Tibial artery (tissue), 4 donors: ENCODE data around the gene RBM25.
"Not testable (repeated sequence)": the region's sequence is repeated elsewhere in the genome, so short reads cannot be mapped to it uniquely, and the experiment has no call there.

Experiments
- DNase-seq, 2 donors: peaks; one replicate each; pipeline ENCODE4 v3.0.0-alpha.2; 2019
- H3K27ac ChIP-seq, 2 donors: fragments of 200-600 bp; sonication (generic) in 1 of 2; 1 replicate in 1 of 2; 2 replicates in 1 of 2; pipeline ENCODE4 v1.5.1; 2018 to 2019; ENCODE audit warnings: mild to moderate bottlenecking in 1 of 2
- H3K27me3 ChIP-seq, 2 donors: fragments of 200-600 bp; sonication (generic) in 1 of 2; one replicate each; pipeline versions ENCODE4 v1.5.1 to v1.6.0; 2016 to 2019
- H3K36me3 ChIP-seq, 3 donors: fragments of 200-600 bp; sonication (generic) in 2 of 3; one replicate each; pipeline ENCODE4 v1.5.1; 2016 to 2019; ENCODE audit warnings: mild to moderate bottlenecking in 2 of 3
- H3K4me1 ChIP-seq, 4 donors: fragments of 200-600 bp; sonication (generic) in 2 of 4; 1 replicate in 3 of 4; 2 replicates in 1 of 4; pipeline ENCODE4 v1.5.1; 2016 to 2019
- H3K4me3 ChIP-seq, 2 donors: fragments of 200-600 bp; sonication (generic) in 1 of 2; 1 replicate in 1 of 2; 2 replicates in 1 of 2; pipeline ENCODE4 v1.5.1; 2018 to 2019; ENCODE audit warnings: mild to moderate bottlenecking in 2 of 2
- H3K9me3 ChIP-seq, 3 donors: fragments of 200-600 bp; sonication (generic) in 1 of 3; one replicate each; pipeline ENCODE4 v1.5.1; 2016 to 2019
- intact Hi-C: fragments of 100-400 bp; cut with DNase I; formaldehyde crosslinking; loops from one replicate; pipeline ENCODE4 v1.15.0; 2023; ENCODE audit warnings: low total_unique reads
- TF ChIP-seq, protein P1 (sequence below), 2 experiments: fragments of 200-600 bp in 1 of 2; fragments of 450-650 bp in 1 of 2; IDR thresholded peaks; one replicate each; pipeline ENCODE4 v1.5.1; 2017 to 2019; ENCODE audit warnings: antibody characterized with exemption in 2 of 2, mild to moderate bottlenecking in 1 of 2, moderate library complexity in 1 of 2

The RBM25 gene

GRCh38 chr14:73026243-73026844 is 32.0 kb upstream of the RBM25 start:
- Histone ChIP-seq H3K9me3 (no peaks in the 10 kb centered on the region), H3K27ac (peak overlapping the region; percentile 90 to 97), H3K36me3 (peaks cover 11 to 23% (median 12%) of the 10 kb centered on the region in 3 donors), H3K4me1 (peaks cover 0 to 47% (median 19%) of the 10 kb centered on the region in 4 donors), H3K27me3 (no peaks in the 10 kb centered on the region), H3K4me3 (peak overlapping the region; percentile 73 to 95)
- intact Hi-C loops, result no loop called here
- TF ChIP-seq, protein P1, sequence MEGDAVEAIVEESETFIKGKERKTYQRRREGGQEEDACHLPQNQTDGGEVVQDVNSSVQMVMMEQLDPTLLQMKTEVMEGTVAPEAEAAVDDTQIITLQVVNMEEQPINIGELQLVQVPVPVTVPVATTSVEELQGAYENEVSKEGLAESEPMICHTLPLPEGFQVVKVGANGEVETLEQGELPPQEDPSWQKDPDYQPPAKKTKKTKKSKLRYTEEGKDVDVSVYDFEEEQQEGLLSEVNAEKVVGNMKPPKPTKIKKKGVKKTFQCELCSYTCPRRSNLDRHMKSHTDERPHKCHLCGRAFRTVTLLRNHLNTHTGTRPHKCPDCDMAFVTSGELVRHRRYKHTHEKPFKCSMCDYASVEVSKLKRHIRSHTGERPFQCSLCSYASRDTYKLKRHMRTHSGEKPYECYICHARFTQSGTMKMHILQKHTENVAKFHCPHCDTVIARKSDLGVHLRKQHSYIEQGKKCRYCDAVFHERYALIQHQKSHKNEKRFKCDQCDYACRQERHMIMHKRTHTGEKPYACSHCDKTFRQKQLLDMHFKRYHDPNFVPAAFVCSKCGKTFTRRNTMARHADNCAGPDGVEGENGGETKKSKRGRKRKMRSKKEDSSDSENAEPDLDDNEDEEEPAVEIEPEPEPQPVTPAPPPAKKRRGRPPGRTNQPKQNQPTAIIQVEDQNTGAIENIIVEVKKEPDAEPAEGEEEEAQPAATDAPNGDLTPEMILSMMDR (IDR thresholded peaks at IDR 0.05), result no peak
- DNase-seq, result no peak

GRCh38 chr14:73026845-73027542 is 31.3 kb upstream of the RBM25 start, which contains the start of gene ZFYVE1:
ZFYVE1 (minus strand) TSS chr14:73027106; CDS start chr14:73024508, 2,598 bp downstream.
- H3K9me3 ChIP-seq, result no peaks in the 10 kb centered on the region
- intact Hi-C loops, result no loop called here
- peak within 1 kb of the TSS; percentile 90 to 97 for H3K27ac ChIP-seq
- DNase-seq, result peak; percentile 98 to 99
- TF ChIP-seq, protein P1 (IDR thresholded peaks at IDR 0.05), result no peak
- H3K4me1 ChIP-seq, result peaks cover 0 to 41% (median 16%) of the 10 kb centered on the region in 4 donors
- peak within 1 kb of the TSS; percentile 73 to 95 for H3K4me3 ChIP-seq
- no peaks in the 10 kb centered on the region for H3K27me3 ChIP-seq
- H3K36me3 ChIP-seq, result peaks cover 11 to 22% (median 12%) of the 10 kb centered on the region in 3 donors

- H3K27ac ChIP-seq, result peak overlapping the region; percentile 27 to 46
- intact Hi-C loops, result no loop called here
Observed at GRCh38 chr14:73027546-73027945, 30.8 kb upstream of the RBM25 start.

GRCh38 chr14:73027984-73028383 is 30.4 kb upstream of the RBM25 start:
- Histone ChIP-seq H3K27ac (peak overlapping the region in 1 of 2 donors; percentile 46), H3K4me3 (no peak overlapping the region), H3K27me3 (no peaks in the 10 kb centered on the region), H3K4me1 (peaks cover 0 to 31% (median 8%) of the 10 kb centered on the region in 4 donors), H3K36me3 (peaks cover 11 to 14% (median 12%) of the 10 kb centered on the region in 3 donors), H3K9me3 (no peaks in the 10 kb centered on the region)
- intact Hi-C loops, result no loop called here
- TF ChIP-seq, protein P1 (IDR thresholded peaks at IDR 0.05), result no peak
- DNase-seq, result no peak

More at GRCh38 chr14:73027546-73027945, 30.8 kb upstream of the RBM25 start:
- H3K36me3 ChIP-seq, result peaks cover 11 to 17% (median 12%) of the 10 kb centered on the region in 3 donors
- H3K9me3 ChIP-seq, result no peaks in the 10 kb centered on the region
- H3K4me3 ChIP-seq, result peak overlapping the region; percentile 73 to 95
- no peaks in the 10 kb centered on the region for H3K27me3 ChIP-seq
- TF ChIP-seq, protein P1 (IDR thresholded peaks at IDR 0.05), result no peak
- no peak for DNase-seq
- peaks cover 0 to 35% (median 11%) of the 10 kb centered on the region in 4 donors for H3K4me1 ChIP-seq

- H3K9me3 ChIP-seq, DNase-seq, H3K4me1 ChIP-seq, intact Hi-C loops, H3K36me3 ChIP-seq, H3K27ac ChIP-seq, H3K4me3 ChIP-seq, H3K27me3 ChIP-seq: not testable (repeated sequence)
Observed at GRCh38 chr14:73036706-73037450, 21.5 kb upstream of the RBM25 start.
